NCI-H128 (cell line): Measurements from ENCODE around the gene BSN.

Experiments used
- DNase-seq: peaks from one replicate; lab custom pipeline; 2025; ENCODE audit not compliant: unreplicated experiment; lab: John Stamatoyannopoulos, UW

Gene BSN

GRCh38 chr3:49593041-49593440, 38.8 kb downstream of the BSN start:
- DNase-seq, result no peak

GRCh38 chr3:49600781-49601180, 46.5 kb downstream of the BSN start:
- no peak for DNase-seq

GRCh38 chr3:49601358-49602048, 47.2 kb downstream of the BSN start:
- DNase-seq, result no peak

GRCh38 chr3:49602049-49602554, 47.8 kb downstream of the BSN start:
- no peak for DNase-seq

GRCh38 chr3:49602877-49603411, 48.7 kb downstream of the BSN start:
- no peak for DNase-seq

- no peak for DNase-seq
These were observed 52.1 kb downstream of the BSN start for GRCh38 chr3:49606427-49606826.

GRCh38 chr3:49607105-49607591, 52.9 kb downstream of the BSN start:
- DNase-seq, result no peak

- no peak for DNase-seq
These were observed 53.5 kb downstream of the BSN start for GRCh38 chr3:49607796-49608195.

GRCh38 chr3:49609314-49609713, 55.0 kb downstream of the BSN start:
- no peak for DNase-seq

GRCh38 chr3:49609815-49610214, 55.5 kb downstream of the BSN start:
- no peak for DNase-seq

- no peak for DNase-seq
These were observed 56.5 kb downstream of the BSN start for GRCh38 chr3:49610666-49611280.

GRCh38 chr3:49611291-49611690, 57.0 kb downstream of the BSN start:
- no peak for DNase-seq

- no peak for DNase-seq
These were observed 57.4 kb downstream of the BSN start for GRCh38 chr3:49611719-49612118.

- no peak for DNase-seq
These were observed 60.7 kb downstream of the BSN start for GRCh38 chr3:49614936-49615335.

GRCh38 chr3:49616061-49616460, 61.8 kb downstream of the BSN start:
- DNase-seq, result no peak

- no peak for DNase-seq
These were observed 62.2 kb downstream of the BSN start for GRCh38 chr3:49616491-49616941.

GRCh38 chr3:49617390-49618013, 63.2 kb downstream of the BSN start:
- DNase-seq, result no peak

- no peak for DNase-seq
These were observed 64.1 kb downstream of the BSN start for GRCh38 chr3:49618412-49618811.

GRCh38 chr3:49619649-49620048, 65.4 kb downstream of the BSN start:
- DNase-seq, result no peak

GRCh38 chr3:49620728-49621127, 66.5 kb downstream of the BSN start:
- DNase-seq, result no peak

- no peak for DNase-seq
These were observed 68.8 kb downstream of the BSN start for GRCh38 chr3:49623071-49623470.

- no peak for DNase-seq
These were observed 70.8 kb downstream of the BSN start for GRCh38 chr3:49625071-49625470.
